K562 (cell line): ENCODE data around the gene SPEG. TPM values are rescaled to one million over a fixed set of nuclear protein-coding genes. Genes with fewer than 3 reads are reported as not detected.

Experiments used
- ATAC-seq: fragments of 200-7000 bp; cut with Tn5 transposase; 3 replicates; pipeline ENCODE4 v1.9.1; 2020; ENCODE audit warnings: moderate library complexity
- BruUV-seq: library from RNA; stranded (reverse); fragments of 400-500 nt; replicated peaks from 2 replicates; lab custom pipeline; 2021; lab: Mats Ljungman, UMichigan
- CTCF ChIA-PET: fragments of 300-600 bp; formaldehyde crosslinking; extraction: SDS; loops from one replicate; lab custom pipeline; 2021; ENCODE audit warnings: low intra/inter-chr PET ratio; lab: Yijun Ruan, JAX
- POLR2A ChIA-PET: fragments of 300-600, 350-650 bp; sonication (Branson Sonifier 250); formaldehyde crosslinking; extraction: SDS; loops from one replicate; lab custom pipeline; 2021; ENCODE audit warnings: antibody characterized with exemption, inconsistent platforms; lab: Yijun Ruan, JAX
- DNase-seq, 4 experiments: peaks; one replicate each; pipeline versions ENCODE4 v3.0.0 to v3.0.0-alpha.2; 2011 to 2018; ENCODE audit warnings: low spot score in 3 of 4, mixed read lengths in 3 of 4; ENCODE audit errors: extremely low read depth in 1 of 4
- FAIRE-seq: peaks from 2 replicates; lab custom pipeline; 2011; peaks lifted over from hg19 to GRCh38; lab: Jason Lieb, UNC
- H2AFZ ChIP-seq: 2 replicates; pipeline ENCODE4 v1.6.0; 2011; ENCODE audit warnings: low read depth, low read length, control low read depth, inconsistent platforms
- H3K27ac ChIP-seq: fragments of 200-600 bp; 3 replicates; pipeline ENCODE4 v1.8.0; 2011; ENCODE audit warnings: low read depth, mild to moderate bottlenecking, control low read depth, inconsistent platforms, low read length, moderate library complexity, mixed read lengths; ENCODE audit errors: extremely low read depth
- H3K27me3 ChIP-seq, 2 experiments: fragments of 300-600 bp in 1 of 2; 2 replicates in 1 of 2; 3 replicates in 1 of 2; pipeline versions ENCODE4 v1.6.0 to v1.8.0; 2011; ENCODE audit warnings: inconsistent platforms in 2 of 2, low read length in 2 of 2, mild to moderate bottlenecking in 1 of 2, mixed read lengths in 1 of 2, moderate library complexity in 1 of 2; ENCODE audit not compliant: control insufficient read depth in 2 of 2, insufficient read depth in 2 of 2
- H3K36me3 ChIP-seq: fragments of 300-600 bp; 3 replicates; pipeline ENCODE4 v1.8.0; 2011; ENCODE audit warnings: mild to moderate bottlenecking, low read length, inconsistent platforms; ENCODE audit not compliant: control insufficient read depth, insufficient read depth
- H3K4me1 ChIP-seq, 2 experiments: fragments of 200-600 bp in 1 of 2; replicated peaks in 1 of 2; 2 replicates in 1 of 2; 3 replicates in 1 of 2; pipeline versions ENCODE4 v1.5.1 to v1.8.0; 2011; ENCODE audit warnings: inconsistent platforms in 2 of 2, low read length in 2 of 2, mild to moderate bottlenecking in 1 of 2, mixed read lengths in 1 of 2, moderate library complexity in 1 of 2; ENCODE audit not compliant: control insufficient read depth in 2 of 2, insufficient read depth in 2 of 2
- H3K4me2 ChIP-seq: 2 replicates; pipeline ENCODE4 v1.6.1; 2011; ENCODE audit warnings: low read length, control low read depth, inconsistent platforms, mixed read lengths; ENCODE audit not compliant: insufficient read depth
- H3K4me3 ChIP-seq: fragments of 200-600 bp; sonication (generic), shearing (Covaris generic); 2 replicates; pipeline ENCODE4 v1.5.1; 2016; ENCODE audit warnings: control low read depth, inconsistent platforms
- H3K79me2 ChIP-seq: fragments of 200-600 bp; 3 replicates; pipeline ENCODE4 v1.8.0; 2011; ENCODE audit warnings: low read length, inconsistent platforms; ENCODE audit not compliant: control insufficient read depth, insufficient read depth
- H3K9ac ChIP-seq, 2 experiments: 2 replicates each; pipeline versions ENCODE4 v1.6.0 to v1.6.1; 2011; ENCODE audit warnings: low read depth in 2 of 2, low read length in 2 of 2, control low read depth in 1 of 2, inconsistent platforms in 1 of 2, mild to moderate bottlenecking in 1 of 2, mixed read lengths in 1 of 2; ENCODE audit not compliant: insufficient read depth in 1 of 2
- H3K9me1 ChIP-seq: one replicate; pipeline ENCODE4 v1.6.0; 2011; ENCODE audit warnings: inconsistent platforms, mild to moderate bottlenecking, low read length, moderate library complexity; ENCODE audit not compliant: control insufficient read depth, insufficient read depth
- H3K9me3 ChIP-seq: replicated peaks from 2 replicates; pipeline ENCODE4 v1.5.1; 2011; ENCODE audit warnings: low read depth, low read length, inconsistent platforms; ENCODE audit not compliant: control insufficient read depth, insufficient read depth
- H4K20me1 ChIP-seq: replicated peaks from 2 replicates; pipeline ENCODE4 v1.6.1; 2011; ENCODE audit warnings: low read length, inconsistent platforms, mixed read lengths; ENCODE audit not compliant: control insufficient read depth, insufficient read depth
- ARID1B ChIP-seq: fragments of 450-650 bp; IDR thresholded peaks from 2 replicates; pipeline ENCODE4 v1.6.1; 2016; ENCODE audit warnings: antibody characterized with exemption, mild to moderate bottlenecking, inconsistent platforms
- HEY1 ChIP-seq: fragments of 250-450 bp; sonication (Bioruptor Pico); IDR thresholded peaks from 2 replicates; pipeline ENCODE4 v1.5.0; 2020; ENCODE audit warnings: mild to moderate bottlenecking, moderate library complexity, borderline replicate concordance
- ID3 ChIP-seq, 2 experiments: fragments of 250-450 bp in 1 of 2; fragments of 450-650 bp in 1 of 2; sonication (Bioruptor Pico) in 1 of 2; IDR thresholded peaks; 2 replicates each; pipeline versions ENCODE4 v1.6.1 to v1.8.0; 2016 to 2021; ENCODE audit warnings: mild to moderate bottlenecking in 2 of 2, moderate library complexity in 2 of 2, missing compliant biosample characterization in 1 of 2, missing genetic modification characterization in 1 of 2
- RBM25 ChIP-seq: fragments of 200-400 bp; formaldehyde crosslinking; IDR thresholded peaks from 2 replicates; pipeline ENCODE4 v1.6.1; 2018; ENCODE audit warnings: low read length, low read depth, moderate library complexity; ENCODE audit not compliant: severe bottlenecking
- RFX7 ChIP-seq: fragments of 250-450 bp; sonication (Bioruptor Pico); IDR thresholded peaks from 2 replicates; pipeline ENCODE4 v1.5.1; 2021; ENCODE audit warnings: mild to moderate bottlenecking
- SETDB1 ChIP-seq: IDR thresholded peaks from one replicate; pipeline ENCODE4 v1.6.1; 2012; ENCODE audit warnings: low read length, control low read depth, inconsistent platforms
- ZNF507 ChIP-seq: conservative IDR thresholded peaks from 2 replicates; pipeline ENCODE4 v1.6.1; 2017; ENCODE audit warnings: missing genetic modification characterization, missing compliant biosample characterization
- WGBS: fragments of 100-300 bp; shearing (Covaris generic); methylation state at CpG from one replicate; pipeline ENCODE4 v1.1.6; 2016; ENCODE audit warnings: low coverage, mixed read lengths; ENCODE audit not compliant: insufficient coverage; ENCODE audit errors: missing lambda C conversion rate; 5-methylcytosine and 5-hydroxymethylcytosine counted together
- in situ Hi-C: fragments of 300-500 bp; cut with MboI; formaldehyde crosslinking; loops from 4 replicates; pipeline ENCODE4 v1.15.0; 2018; ENCODE audit warnings: inconsistent platforms, mixed read lengths
- intact Hi-C: fragments of 100-400 bp; cut with micrococcal nuclease; formaldehyde crosslinking; loops from 2 replicates; pipeline ENCODE4 v1.14.2; 2022
- polyA plus RNA-seq, 8 experiments: library from polyadenylated mRNA; depleted of rRNA in 4 of 8; stranded (reverse) in 5 of 8; unstranded in 3 of 8; fragments of >200 nt; fragmentation: Nextera tagmentation in 2 of 8; fragmentation: Illumina TruSeq in 1 of 8; extraction: Ambion mirVana in 2 of 8; extraction: Trizol in 1 of 8; gene quantifications; 2 replicates each; pipeline versions ENCODE4 v1.2.1 to v1.2.3, GENCODE V29; 2011 to 2014; ENCODE audit warnings: inconsistent platforms in 1 of 8, missing spikeins in 1 of 8
- total RNA-seq, 7 experiments: library from RNA; depleted of rRNA in 6 of 7; stranded (reverse); fragments of >200 nt in 6 of 7; fragmentation: Illumina TruSeq in 2 of 7; extraction: Trizol in 2 of 7; gene quantifications; 2 replicates each; pipeline versions ENCODE4 v1.2.1 to v1.2.3, GENCODE V29; 2011 to 2021; ENCODE audit warnings: low replicate concordance in 1 of 7
- TF ChIP-seq, protein P1 (sequence below): sonication (generic); formaldehyde crosslinking; IDR thresholded peaks from 2 replicates; pipeline ENCODE4 v1.8.0; 2023; ENCODE audit warnings: missing genetic modification reagents, mild to moderate bottlenecking, borderline replicate concordance
- TF ChIP-seq, protein P2 (sequence below): fragments of 250-450 bp; sonication (Bioruptor Pico); IDR thresholded peaks from 2 replicates; pipeline ENCODE4 v1.8.0; 2021; ENCODE audit warnings: mild to moderate bottlenecking, moderate library complexity
- TF ChIP-seq, protein P3 (sequence below): fragments of 250-450 bp; sonication (Bioruptor Pico); IDR thresholded peaks from 2 replicates; pipeline ENCODE4 v1.5.0; 2021; ENCODE audit warnings: mild to moderate bottlenecking, borderline replicate concordance

Gene SPEG
- total and polyA plus RNA-seq, 9 of the 15 experiments (the other 6 are each of a cell fraction or from before 2014, with no cell fraction given), result 0.49 to 8.7 (median 3.0) TPM

DNA sequence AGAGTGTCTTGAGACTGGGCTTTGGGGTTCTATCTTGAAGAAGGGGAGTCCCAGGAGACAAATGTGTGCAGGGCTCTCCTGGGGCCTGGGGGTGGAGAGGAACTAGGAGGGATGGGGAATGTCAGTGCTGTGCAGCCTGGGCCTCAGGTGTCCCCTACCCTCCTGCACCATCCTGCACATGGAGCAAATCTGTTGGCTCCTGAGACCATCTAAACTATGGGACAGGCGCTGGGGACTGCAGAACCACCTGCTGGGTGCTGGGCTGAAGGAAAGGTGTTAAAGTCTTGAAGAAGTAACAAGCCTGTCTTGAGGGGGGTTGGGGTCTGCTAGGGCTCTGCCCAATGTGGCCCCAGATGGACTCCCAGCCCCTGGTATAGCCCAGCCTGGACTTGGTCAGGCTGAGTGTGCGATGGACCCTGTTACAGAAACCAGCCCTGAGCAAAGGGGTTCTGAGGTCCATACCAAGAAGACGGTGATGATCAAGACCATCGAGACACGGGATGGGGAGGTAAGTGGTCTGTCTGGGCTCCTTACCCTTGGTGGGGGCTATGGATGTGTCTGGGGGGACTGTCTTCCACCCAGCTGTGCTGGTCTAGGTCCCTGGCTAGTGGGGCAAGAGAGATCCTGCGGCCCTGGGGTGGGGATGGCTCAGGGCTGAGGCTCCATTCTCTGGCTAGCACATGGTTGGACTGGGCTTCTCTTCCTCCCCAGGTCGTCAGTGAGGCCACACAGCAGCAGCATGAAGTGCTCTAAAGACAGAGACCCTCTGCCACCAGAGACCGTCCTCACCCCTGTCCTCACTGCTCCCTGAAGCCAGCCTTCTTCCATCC is 9.2 kb upstream of the SPEG start:
- Histone ChIP-seq H3K9me1 (no peaks in the 10 kb centered on the region), H4K20me1 (no peaks in the 10 kb centered on the region), H3K79me2 (no peaks in the 10 kb centered on the region), H3K27me3 (no peaks in the 10 kb centered on the region), H3K4me2 (no peak overlapping the region), H3K27ac (no peak overlapping the region), H3K4me1 (peaks cover 11 to 14% of the 10 kb centered on the region in 2 experiments; a peak in 4 of 5 replicates), H3K9me3 (no peaks in the 10 kb centered on the region), H3K36me3 (no peaks in the 10 kb centered on the region), H3K4me3 (no peak overlapping the region), H2AFZ (no peak overlapping the region), H3K9ac (peak overlapping the region in 1 of 2 experiments; percentile 71; a peak in 2 of 4 replicates)
- in situ Hi-C loops, result no loop called here
- FAIRE-seq (no peak), ATAC-seq (no peak; the same call in 2 of the 3 replicates), DNase-seq (no peak)
- intact Hi-C loops, result no loop called here
- 37% methylated on average over 8 of the region's 8 CpGs for WGBS
- POLR2A ChIA-PET, result interaction anchor here (0.6 kb wide), 1 partner anchor 62 kb away, joined by 5 read pairs; no protein-coding TSS in a partner anchor
- CTCF ChIA-PET, result no interaction called here
- BruUV-seq, result no TSS peak
- TF ChIP-seq, protein P1, sequence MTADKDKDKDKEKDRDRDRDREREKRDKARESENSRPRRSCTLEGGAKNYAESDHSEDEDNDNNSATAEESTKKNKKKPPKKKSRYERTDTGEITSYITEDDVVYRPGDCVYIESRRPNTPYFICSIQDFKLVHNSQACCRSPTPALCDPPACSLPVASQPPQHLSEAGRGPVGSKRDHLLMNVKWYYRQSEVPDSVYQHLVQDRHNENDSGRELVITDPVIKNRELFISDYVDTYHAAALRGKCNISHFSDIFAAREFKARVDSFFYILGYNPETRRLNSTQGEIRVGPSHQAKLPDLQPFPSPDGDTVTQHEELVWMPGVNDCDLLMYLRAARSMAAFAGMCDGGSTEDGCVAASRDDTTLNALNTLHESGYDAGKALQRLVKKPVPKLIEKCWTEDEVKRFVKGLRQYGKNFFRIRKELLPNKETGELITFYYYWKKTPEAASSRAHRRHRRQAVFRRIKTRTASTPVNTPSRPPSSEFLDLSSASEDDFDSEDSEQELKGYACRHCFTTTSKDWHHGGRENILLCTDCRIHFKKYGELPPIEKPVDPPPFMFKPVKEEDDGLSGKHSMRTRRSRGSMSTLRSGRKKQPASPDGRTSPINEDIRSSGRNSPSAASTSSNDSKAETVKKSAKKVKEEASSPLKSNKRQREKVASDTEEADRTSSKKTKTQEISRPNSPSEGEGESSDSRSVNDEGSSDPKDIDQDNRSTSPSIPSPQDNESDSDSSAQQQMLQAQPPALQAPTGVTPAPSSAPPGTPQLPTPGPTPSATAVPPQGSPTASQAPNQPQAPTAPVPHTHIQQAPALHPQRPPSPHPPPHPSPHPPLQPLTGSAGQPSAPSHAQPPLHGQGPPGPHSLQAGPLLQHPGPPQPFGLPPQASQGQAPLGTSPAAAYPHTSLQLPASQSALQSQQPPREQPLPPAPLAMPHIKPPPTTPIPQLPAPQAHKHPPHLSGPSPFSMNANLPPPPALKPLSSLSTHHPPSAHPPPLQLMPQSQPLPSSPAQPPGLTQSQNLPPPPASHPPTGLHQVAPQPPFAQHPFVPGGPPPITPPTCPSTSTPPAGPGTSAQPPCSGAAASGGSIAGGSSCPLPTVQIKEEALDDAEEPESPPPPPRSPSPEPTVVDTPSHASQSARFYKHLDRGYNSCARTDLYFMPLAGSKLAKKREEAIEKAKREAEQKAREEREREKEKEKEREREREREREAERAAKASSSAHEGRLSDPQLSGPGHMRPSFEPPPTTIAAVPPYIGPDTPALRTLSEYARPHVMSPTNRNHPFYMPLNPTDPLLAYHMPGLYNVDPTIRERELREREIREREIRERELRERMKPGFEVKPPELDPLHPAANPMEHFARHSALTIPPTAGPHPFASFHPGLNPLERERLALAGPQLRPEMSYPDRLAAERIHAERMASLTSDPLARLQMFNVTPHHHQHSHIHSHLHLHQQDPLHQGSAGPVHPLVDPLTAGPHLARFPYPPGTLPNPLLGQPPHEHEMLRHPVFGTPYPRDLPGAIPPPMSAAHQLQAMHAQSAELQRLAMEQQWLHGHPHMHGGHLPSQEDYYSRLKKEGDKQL (CRISPR knock-in tag), result no peak
- TF ChIP-seq, protein P2, sequence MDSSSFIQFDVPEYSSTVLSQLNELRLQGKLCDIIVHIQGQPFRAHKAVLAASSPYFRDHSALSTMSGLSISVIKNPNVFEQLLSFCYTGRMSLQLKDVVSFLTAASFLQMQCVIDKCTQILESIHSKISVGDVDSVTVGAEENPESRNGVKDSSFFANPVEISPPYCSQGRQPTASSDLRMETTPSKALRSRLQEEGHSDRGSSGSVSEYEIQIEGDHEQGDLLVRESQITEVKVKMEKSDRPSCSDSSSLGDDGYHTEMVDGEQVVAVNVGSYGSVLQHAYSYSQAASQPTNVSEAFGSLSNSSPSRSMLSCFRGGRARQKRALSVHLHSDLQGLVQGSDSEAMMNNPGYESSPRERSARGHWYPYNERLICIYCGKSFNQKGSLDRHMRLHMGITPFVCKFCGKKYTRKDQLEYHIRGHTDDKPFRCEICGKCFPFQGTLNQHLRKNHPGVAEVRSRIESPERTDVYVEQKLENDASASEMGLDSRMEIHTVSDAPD, result no peak
- no peak for TF ChIP-seq ZNF507 (tag)
- TF ChIP-seq ID3 (CRISPR knock-in tag; IDR thresholded peaks at IDR 0.05), result no peak
- TF ChIP-seq ID3 (tag; IDR thresholded peaks at IDR 0.05), result no peak
- TF ChIP-seq RFX7, result no peak
- no peak for TF ChIP-seq SETDB1
- no peak for TF ChIP-seq RBM25
- no peak for TF ChIP-seq HEY1 (CRISPR knock-in tag)
- TF ChIP-seq, protein P3, sequence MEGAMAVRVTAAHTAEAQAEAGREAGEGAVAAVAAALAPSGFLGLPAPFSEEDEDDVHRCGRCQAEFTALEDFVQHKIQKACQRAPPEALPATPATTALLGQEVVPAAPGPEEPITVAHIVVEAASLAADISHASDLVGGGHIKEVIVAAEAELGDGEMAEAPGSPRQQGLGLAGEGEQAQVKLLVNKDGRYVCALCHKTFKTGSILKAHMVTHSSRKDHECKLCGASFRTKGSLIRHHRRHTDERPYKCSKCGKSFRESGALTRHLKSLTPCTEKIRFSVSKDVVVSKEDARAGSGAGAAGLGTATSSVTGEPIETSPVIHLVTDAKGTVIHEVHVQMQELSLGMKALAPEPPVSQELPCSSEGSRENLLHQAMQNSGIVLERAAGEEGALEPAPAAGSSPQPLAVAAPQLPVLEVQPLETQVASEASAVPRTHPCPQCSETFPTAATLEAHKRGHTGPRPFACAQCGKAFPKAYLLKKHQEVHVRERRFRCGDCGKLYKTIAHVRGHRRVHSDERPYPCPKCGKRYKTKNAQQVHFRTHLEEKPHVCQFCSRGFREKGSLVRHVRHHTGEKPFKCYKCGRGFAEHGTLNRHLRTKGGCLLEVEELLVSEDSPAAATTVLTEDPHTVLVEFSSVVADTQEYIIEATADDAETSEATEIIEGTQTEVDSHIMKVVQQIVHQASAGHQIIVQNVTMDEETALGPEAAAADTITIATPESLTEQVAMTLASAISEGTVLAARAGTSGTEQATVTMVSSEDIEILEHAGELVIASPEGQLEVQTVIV, result no peak
- TF ChIP-seq ARID1B, result no peak
